Stimulated activated naive B cell treated with anti-CD40 and anti-IgM and Interleukin-4, amounts not matched to agents 10 μg/mL and 1 μg/mL and 100 μg/mL, for 72 hours (primary cell): ENCODE data around the gene HSPBAP1.

Source experiments
- ATAC-seq, 2 donors: fragments of 150-1000 bp; cut with Tn5 transposase; replicated peaks; 2 replicates each; pipeline ENCODE4 v1.10.0; 2021; ENCODE audit warnings: moderate library complexity in 1 of 2
- DNase-seq: peaks from one replicate; pipeline ENCODE4 v3.0.0; 2021
- H3K27ac Mint-ChIP-seq: one replicate; pipeline ENCODE4 v1.8.0; 2022; ENCODE audit warnings: mild to moderate bottlenecking, mixed read lengths
- H3K27me3 Mint-ChIP-seq, 2 donors: one replicate each; pipeline ENCODE4 v1.8.0; 2022; ENCODE audit warnings: mixed read lengths in 2 of 2
- H3K36me3 Mint-ChIP-seq, 2 donors: one replicate each; pipeline ENCODE4 v1.8.0; 2022; ENCODE audit warnings: mixed read lengths in 2 of 2, mild to moderate bottlenecking in 1 of 2
- H3K4me1 Mint-ChIP-seq, 2 donors: one replicate each; pipeline ENCODE4 v1.8.0; 2022; ENCODE audit warnings: mixed read lengths in 2 of 2, mild to moderate bottlenecking in 1 of 2
- H3K4me3 Mint-ChIP-seq, 2 donors: one replicate each; pipeline ENCODE4 v1.8.0; 2022; ENCODE audit warnings: mild to moderate bottlenecking in 2 of 2, mixed read lengths in 2 of 2, moderate library complexity in 1 of 2
- H3K9me3 Mint-ChIP-seq, 2 donors: one replicate each; pipeline ENCODE4 v1.8.0; 2022; ENCODE audit warnings: mixed read lengths in 2 of 2, mild to moderate bottlenecking in 1 of 2

Gene HSPBAP1, protein sequence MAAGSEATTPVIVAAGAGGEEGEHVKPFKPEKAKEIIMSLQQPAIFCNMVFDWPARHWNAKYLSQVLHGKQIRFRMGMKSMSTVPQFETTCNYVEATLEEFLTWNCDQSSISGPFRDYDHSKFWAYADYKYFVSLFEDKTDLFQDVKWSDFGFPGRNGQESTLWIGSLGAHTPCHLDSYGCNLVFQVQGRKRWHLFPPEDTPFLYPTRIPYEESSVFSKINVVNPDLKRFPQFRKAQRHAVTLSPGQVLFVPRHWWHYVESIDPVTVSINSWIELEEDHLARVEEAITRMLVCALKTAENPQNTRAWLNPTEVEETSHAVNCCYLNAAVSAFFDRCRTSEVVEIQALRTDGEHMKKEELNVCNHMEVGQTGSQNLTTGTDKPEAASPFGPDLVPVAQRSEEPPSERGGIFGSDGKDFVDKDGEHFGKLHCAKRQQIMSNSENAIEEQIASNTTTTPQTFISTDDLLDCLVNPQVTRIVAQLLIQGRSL

DNA sequence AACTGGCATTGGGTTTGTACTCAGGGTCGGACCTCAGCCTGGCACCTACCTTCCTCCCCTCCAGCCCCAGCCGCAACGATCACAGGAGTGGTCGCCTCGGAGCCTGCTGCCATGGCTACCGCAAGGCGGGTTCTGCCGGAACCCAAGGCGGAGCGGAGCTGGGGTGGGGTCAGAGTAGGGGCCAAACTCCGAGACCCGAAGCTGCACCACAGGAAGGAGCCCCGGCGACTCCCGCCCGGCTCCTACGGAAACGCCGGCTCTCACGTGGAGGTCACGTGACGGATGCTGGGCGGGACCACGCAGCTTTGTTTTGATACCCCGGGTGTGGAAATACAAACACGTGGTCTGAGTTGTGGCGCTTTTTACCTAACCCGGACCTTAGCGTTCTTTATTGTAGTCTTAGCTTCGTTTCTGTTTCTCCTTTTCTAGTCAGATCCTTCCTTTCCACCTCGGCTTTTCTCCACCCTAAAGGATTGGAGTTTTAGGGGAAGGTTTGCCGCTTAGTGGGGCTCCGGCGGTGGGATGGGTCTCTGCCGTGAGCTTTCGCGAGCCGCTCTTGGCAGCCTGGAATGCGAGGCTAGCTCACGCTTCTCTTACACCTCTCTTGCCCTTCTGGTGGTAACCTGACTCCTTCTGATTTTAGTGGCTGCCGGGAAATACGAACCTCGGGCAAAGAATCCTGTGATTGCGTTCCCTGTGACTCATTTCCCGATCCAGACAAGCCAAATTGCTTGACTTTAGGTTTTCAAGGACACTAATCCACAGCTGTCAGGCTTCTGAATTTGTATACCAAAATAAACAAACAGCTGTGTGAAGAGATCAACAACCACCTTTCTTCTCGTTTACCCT is at the start of gene HSPBAP1:
HSPBAP1 (minus strand) TSS at position 264 of the 849 bp plus-strand sequence; CDS start at position 113, 151 bp downstream.
- H3K4me3 Mint-ChIP-seq: peak within 1 kb of the TSS; percentile 88 to 97
- H3K36me3 Mint-ChIP-seq: no peaks in the 10 kb centered on the region
- peak within 1 kb of the TSS; percentile 96 for H3K27ac Mint-ChIP-seq

DNA sequence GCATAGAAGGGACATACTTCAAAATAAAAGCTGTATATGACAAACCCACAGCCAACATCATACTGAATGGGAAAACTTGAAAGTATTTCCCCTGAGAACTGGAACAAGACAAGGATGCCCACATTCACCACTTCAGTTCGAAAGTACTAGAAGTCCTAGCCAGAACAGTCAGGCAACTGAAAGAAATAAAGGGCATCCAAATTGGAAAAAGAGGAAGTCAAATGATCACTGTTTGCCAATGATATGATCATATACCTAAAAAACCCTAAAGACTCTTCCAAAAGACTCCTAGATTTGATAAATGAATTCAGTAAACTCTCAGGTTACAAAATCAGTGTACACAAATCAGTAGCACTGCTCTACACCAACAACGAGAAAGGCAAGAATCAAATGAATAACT is 42.0 kb upstream of the HSPBAP1 start:
- no peaks in the 10 kb centered on the region for H3K4me1 Mint-ChIP-seq
- peaks cover 7 to 27% of the 10 kb centered on the region in 2 donors for H3K36me3 Mint-ChIP-seq
- no peak overlapping the region for H3K27ac Mint-ChIP-seq
- no peaks in the 10 kb centered on the region for H3K27me3 Mint-ChIP-seq
- peaks cover 0 to 4% of the 10 kb centered on the region in 2 donors for H3K9me3 Mint-ChIP-seq
- ATAC-seq: no peak
- no peak for DNase-seq
- no peak overlapping the region for H3K4me3 Mint-ChIP-seq

More for the DNA sequence above, at the start of gene HSPBAP1:
- DNase-seq: peak; percentile 89
- Mint-ChIP-seq H3K27me3 (no peaks in the 10 kb centered on the region), H3K9me3 (no peaks in the 10 kb centered on the region), H3K4me1 (peaks cover 15 to 20% of the 10 kb centered on the region in 2 donors)
- peak; percentile 71 to 72 for ATAC-seq

DNA sequence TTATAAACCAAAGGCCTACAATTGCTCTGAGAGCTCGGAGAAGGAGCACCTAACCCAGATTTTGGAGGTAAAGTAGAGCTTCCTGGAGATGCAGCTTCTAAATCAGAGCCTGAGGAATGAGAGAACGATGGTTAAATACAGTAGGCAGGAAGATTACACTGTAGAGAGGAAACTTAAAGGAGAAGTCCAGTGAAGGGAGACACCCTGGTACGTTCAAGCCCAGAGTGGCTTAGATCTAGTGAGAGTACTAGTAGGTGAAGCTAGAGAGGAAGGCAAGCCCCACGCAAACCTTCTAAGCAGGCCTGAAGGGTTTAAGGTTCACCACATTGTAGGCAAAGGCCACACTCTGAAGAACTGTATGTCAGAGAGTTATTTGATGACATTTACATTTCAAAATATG is 34.6 kb upstream of the HSPBAP1 start:
- Mint-ChIP-seq H3K36me3 (peaks cover 3 to 30% of the 10 kb centered on the region in 2 donors), H3K27me3 (no peaks in the 10 kb centered on the region), H3K9me3 (no peaks in the 10 kb centered on the region), H3K27ac (no peak overlapping the region), H3K4me1 (peaks cover 7 to 13% of the 10 kb centered on the region in 2 donors), H3K4me3 (no peak overlapping the region)
- DNase-seq: no peak
- no peak for ATAC-seq

DNA sequence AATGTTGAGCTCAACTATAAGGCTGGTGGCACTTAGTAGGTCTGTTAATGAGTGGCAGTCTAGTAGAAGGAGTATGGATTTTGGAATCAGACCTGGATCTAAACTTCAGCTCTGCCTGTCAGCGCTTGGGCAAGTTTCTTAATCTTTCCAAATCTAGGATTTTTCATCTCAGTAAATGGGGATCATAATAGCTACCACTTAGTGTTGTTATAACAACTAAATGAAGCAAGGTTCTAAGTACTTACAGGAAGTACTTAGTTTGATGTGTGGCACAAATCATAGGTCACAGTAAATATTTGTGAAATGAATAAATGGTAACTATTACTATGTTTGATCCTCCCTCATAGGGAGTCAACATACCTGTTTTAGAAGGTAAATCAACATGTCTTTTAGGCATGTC is 32.6 kb upstream of the HSPBAP1 start:
- DNase-seq (no peak), ATAC-seq (no peak)
- Mint-ChIP-seq H3K27ac (no peak overlapping the region), H3K36me3 (peaks cover 5 to 32% of the 10 kb centered on the region in 2 donors), H3K9me3 (no peaks in the 10 kb centered on the region), H3K4me3 (no peak overlapping the region), H3K4me1 (peaks cover 7 to 14% of the 10 kb centered on the region in 2 donors), H3K27me3 (no peaks in the 10 kb centered on the region)

DNA sequence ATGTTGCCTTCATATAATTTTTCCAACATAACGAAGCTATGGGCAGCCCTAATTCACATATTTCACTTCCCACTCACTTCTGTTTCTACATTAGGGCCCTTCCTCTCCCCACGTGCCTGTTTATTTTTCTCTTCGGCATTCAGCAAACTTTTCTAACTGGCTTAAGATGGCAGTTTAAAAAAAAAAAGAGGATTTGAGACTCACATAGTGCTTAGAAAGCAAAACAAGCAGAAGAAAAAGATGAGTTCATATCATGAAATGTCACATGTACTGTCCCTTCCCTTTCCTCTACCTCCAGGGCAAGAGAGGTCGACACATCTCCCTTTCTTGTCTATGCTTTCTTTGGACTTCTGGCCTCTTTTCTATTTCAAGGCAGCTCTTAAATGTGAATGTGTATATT is 31.8 kb upstream of the HSPBAP1 start:
- Mint-ChIP-seq H3K27me3 (no peaks in the 10 kb centered on the region), H3K36me3 (peaks cover 12 to 39% of the 10 kb centered on the region in 2 donors), H3K4me3 (no peak overlapping the region), H3K9me3 (peaks cover 0 to 2% of the 10 kb centered on the region in 2 donors), H3K4me1 (peaks cover 7 to 20% of the 10 kb centered on the region in 2 donors), H3K27ac (no peak overlapping the region)
- DNase-seq (no peak), ATAC-seq (peak; percentile 55)

DNA sequence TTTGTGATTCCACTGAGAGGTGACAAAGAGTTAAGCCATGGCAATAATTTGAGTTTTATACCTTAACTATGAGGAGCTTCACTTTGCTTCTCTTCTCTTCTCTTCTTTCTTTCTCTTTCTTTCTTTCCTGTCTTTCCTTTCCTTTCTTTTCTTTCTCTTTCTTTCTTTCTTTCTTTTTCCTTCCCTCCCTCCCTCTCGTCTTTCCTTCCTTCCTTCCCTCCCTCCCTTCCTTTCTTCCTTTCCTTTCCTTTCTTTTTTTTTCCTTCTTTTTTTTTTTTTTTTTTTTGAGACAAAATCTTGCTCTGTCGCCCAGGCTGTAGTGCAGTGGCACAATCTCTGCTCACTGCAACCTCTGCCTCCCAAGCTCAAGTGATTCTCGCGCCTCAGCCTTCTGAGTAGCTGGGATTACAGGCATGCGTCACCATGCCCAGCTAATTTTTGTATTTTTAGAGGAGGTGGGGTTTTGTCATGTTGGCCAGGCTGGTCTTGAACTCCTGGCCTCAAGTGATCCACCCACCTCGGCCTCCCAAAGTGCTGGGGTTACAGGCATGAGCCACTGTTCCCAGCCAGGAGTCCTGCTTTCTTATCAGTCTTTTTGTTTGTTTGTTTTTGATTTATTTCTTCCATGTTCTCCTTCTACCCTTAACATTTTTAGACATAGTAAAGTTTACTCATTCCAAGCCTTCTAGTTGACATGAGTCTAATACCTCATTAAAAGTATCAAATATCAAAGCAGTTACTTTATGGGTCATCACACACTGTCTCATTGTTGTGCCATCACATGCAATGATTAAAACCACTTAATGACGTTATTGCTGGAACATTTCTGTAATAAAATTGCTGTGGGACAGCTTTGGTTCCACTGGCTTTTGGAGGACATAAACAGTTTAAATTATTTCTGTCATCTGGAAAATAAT is 31.1 kb upstream of the HSPBAP1 start:
- Mint-ChIP-seq H3K4me1 (peaks cover 7 to 20% of the 10 kb centered on the region in 2 donors), H3K27me3 (no peaks in the 10 kb centered on the region), H3K4me3 (no peak overlapping the region), H3K9me3 (peaks cover 0 to 2% of the 10 kb centered on the region in 2 donors), H3K27ac (no peak overlapping the region), H3K36me3 (peaks cover 12 to 39% of the 10 kb centered on the region in 2 donors)
- DNase-seq (no peak), ATAC-seq (no peak)

DNA sequence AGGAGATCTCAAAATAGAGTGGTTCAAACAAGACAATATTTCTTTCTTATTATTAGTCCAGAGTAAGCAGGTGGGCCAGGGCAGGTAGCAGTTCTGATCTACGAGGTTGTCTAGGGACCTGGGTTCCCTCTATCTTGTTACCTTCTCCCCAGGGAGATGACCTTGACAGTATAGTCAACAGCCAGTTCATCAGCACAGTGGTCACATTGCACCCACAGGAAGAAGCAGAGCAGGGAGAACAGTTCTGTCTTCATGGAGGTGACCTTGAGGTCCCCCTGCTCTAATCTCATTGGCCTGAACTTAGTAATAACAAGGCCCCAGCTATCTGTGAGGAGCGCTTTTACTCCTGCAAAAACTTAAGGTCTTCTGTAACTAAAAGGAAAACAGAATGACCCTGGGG is 23.0 kb upstream of the HSPBAP1 start:
- Mint-ChIP-seq H3K27me3 (no peaks in the 10 kb centered on the region), H3K4me3 (no peak overlapping the region), H3K9me3 (peaks cover 0 to 2% of the 10 kb centered on the region in 2 donors), H3K36me3 (peaks cover 13 to 23% of the 10 kb centered on the region in 2 donors), H3K4me1 (peaks cover 0 to 6% of the 10 kb centered on the region in 2 donors), H3K27ac (no peak overlapping the region)
- DNase-seq (no peak), ATAC-seq (no peak)

DNA sequence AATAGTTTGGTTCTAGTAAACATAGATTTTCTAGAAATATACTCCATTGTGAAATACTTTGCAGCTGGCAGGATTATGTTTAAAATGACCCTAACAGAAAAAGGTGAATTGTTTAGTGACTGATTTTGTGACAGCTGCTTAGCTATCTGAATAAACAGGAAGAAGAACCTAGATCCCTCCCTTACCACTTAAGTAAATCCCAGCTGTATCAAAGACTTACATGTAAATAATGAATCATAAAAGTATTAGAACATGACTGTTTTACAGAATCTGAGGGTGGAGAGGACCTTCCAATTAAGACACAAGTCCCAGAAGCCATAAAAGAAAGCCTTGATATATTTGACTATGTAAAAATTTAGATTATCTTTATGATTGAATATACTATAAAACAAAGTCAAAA is 17.1 kb upstream of the HSPBAP1 start:
- ATAC-seq: no peak
- Mint-ChIP-seq H3K9me3 (no peaks in the 10 kb centered on the region), H3K4me3 (no peak overlapping the region), H3K27me3 (no peaks in the 10 kb centered on the region), H3K36me3 (peaks cover 6 to 26% of the 10 kb centered on the region in 2 donors), H3K27ac (no peak overlapping the region), H3K4me1 (no peaks in the 10 kb centered on the region)
- no peak for DNase-seq

DNA sequence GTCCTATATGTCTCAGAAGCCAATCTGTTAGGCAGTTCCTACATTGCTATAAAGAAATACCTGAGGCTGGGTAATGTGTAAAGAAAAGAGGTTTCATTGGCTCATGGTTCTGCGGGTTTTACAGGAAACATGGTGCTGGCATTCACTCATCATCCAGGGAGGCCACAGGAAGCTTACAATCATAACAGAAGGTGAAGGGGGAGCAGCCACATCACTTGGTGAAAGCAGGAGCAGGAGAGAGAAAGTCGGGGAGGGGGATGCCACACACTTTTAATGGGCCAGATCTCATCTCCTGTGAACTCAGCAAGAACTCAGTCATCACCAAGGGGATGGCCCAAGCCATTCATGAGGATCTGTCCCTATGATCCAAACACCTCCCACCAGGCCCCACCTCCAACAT is 10.3 kb upstream of the HSPBAP1 start:
- H3K27ac Mint-ChIP-seq: no peak overlapping the region
- no peak overlapping the region for H3K4me3 Mint-ChIP-seq
- H3K36me3 Mint-ChIP-seq: peaks cover 6 to 32% of the 10 kb centered on the region in 2 donors
- H3K9me3 Mint-ChIP-seq: no peaks in the 10 kb centered on the region
- ATAC-seq (no peak), DNase-seq (no peak)
- H3K27me3 Mint-ChIP-seq: no peaks in the 10 kb centered on the region
- H3K4me1 Mint-ChIP-seq: no peaks in the 10 kb centered on the region

DNA sequence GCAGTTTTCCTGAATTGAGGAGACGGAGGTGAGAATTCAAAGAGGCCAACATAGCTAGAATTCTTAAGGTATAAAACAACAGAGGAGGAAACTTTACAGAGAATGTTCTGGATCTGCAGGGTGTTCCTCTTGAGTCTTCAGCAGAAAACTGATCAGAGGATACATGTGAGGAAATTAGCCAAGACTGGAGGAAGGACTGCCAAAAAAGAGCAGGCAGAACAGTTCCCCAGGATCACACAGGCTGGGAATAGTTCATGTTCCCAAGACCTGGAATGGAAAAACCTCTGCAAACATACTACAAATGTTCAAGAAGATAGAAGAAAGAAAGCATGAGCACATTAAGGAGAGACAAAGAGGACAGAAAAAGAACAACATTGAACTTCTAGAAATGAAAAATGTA is 8.7 kb upstream of the HSPBAP1 start:
- H3K4me3 Mint-ChIP-seq: no peak overlapping the region
- ATAC-seq (no peak), DNase-seq (no peak)
- H3K36me3 Mint-ChIP-seq: peaks cover 0 to 18% of the 10 kb centered on the region in 2 donors
- no peaks in the 10 kb centered on the region for H3K9me3 Mint-ChIP-seq
- peaks cover under 1% of the 10 kb centered on the region in 2 donors for H3K4me1 Mint-ChIP-seq
- no peak overlapping the region for H3K27ac Mint-ChIP-seq
- H3K27me3 Mint-ChIP-seq: no peaks in the 10 kb centered on the region

DNA sequence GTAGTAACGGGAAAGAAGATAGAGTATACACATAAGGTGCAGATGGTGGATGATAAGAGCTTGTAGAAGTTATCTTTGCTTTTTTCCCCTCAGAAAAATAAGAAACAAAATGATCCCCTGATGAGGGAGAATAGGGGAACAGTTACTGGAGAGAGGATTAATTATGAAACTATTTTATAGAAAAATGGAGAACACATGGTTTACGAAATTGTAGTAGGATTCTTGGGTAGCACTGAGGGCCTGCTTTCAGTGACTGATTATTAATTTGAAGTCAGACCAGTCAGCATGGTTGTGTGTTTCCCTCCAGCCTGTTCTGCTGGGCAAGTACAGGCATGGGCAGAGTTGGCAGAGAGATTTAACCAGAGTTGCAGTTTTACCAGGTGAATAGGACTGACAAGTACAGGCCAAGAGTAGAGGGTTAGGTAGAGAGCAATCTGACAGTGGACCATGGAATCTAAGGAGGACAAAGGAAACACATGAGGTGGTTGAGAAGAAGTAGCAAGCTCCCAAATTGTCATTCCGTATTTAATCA is 7.1 kb upstream of the HSPBAP1 start:
- no peak for ATAC-seq
- no peaks in the 10 kb centered on the region for H3K27me3 Mint-ChIP-seq
- H3K36me3 Mint-ChIP-seq: peaks cover 0 to 15% of the 10 kb centered on the region in 2 donors
- H3K27ac Mint-ChIP-seq: no peak overlapping the region
- no peak for DNase-seq
- H3K9me3 Mint-ChIP-seq: no peaks in the 10 kb centered on the region
- H3K4me3 Mint-ChIP-seq: no peak overlapping the region
- H3K4me1 Mint-ChIP-seq: peaks cover 9 to 16% of the 10 kb centered on the region in 2 donors

DNA sequence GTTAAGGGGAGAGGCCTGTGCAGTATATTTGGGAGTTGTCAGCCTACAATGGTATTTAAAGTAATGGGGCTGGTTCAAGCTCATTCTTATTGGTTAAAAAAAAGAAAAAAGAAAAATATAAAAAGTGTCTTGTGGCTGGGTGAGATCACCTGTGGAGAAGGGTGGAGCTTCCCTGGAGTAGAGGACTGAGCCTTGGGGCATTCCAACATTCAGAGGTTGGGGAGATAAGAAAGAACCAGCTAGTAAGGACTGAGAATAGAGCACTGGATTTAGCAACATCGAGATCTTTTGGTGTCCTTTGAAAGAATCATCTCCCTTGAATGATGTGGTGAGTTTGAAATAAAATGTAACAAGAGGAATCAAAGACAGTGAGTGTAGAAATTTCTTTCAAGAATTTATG is 6.4 kb upstream of the HSPBAP1 start:
- Mint-ChIP-seq H3K9me3 (no peaks in the 10 kb centered on the region), H3K4me3 (no peak overlapping the region), H3K36me3 (peaks cover 0 to 15% of the 10 kb centered on the region in 2 donors), H3K27me3 (no peaks in the 10 kb centered on the region), H3K4me1 (peaks cover 11 to 20% of the 10 kb centered on the region in 2 donors), H3K27ac (no peak overlapping the region)
- DNase-seq (no peak), ATAC-seq (no peak)

DNA sequence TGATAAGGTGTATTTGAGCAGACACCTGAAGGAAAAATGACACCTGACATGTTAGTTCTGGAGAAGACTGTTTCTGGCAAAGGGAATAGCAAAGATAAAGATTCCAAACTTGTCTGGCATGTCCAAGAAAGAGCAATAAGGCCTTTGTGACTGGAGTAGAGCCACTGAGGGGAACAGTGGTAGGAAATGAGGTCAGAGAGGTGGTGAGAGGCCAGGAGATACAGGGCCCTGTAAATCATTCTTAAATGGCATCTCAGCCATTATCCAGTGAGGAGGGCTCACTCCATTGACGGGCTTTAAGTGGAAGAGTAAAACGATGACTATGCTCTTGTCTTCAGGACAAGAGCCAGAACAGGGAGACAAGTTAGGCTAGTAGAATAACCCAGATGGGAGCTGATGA is 5.7 kb upstream of the HSPBAP1 start:
- ATAC-seq (no peak), DNase-seq (no peak)
- H3K4me1 Mint-ChIP-seq: peaks cover 11 to 20% of the 10 kb centered on the region in 2 donors
- H3K4me3 Mint-ChIP-seq: no peak overlapping the region
- peaks cover 0 to 15% of the 10 kb centered on the region in 2 donors for H3K36me3 Mint-ChIP-seq
- no peak overlapping the region for H3K27ac Mint-ChIP-seq
- no peaks in the 10 kb centered on the region for H3K27me3 Mint-ChIP-seq
- H3K9me3 Mint-ChIP-seq: no peaks in the 10 kb centered on the region
